CD4-positive, alpha-beta T cell treated with Interferon gamma for 1 hour (primary cell): ENCODE results near the gene STEAP1.
"Not testable (repeated sequence)": the region's sequence is repeated elsewhere in the genome, so short reads cannot be mapped to it uniquely, and the experiment has no call there.

Experiments used
- DNase-seq: peaks from one replicate; pipeline ENCODE4 v3.0.0-alpha.2; 2020

Gene STEAP1

DNA sequence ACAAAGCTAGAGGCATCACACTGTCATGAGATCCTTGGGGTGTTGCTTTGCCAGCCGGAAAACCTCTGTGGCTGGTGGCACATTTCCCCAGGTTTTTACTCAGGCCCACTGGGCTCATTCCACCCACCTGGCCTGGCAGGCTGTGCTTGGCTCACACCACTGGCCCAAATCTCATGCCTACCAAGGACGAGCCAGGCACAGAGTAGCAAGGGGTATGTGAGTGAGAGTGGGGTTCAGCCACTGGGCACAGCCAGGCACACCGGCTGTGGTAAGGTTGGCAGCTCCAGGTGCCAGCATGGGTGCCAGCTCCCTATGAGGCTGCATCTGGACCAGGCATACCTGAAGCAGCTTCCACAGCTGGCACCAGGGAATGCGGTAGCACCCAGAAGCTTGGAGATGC is 21.4 kb downstream of the STEAP1 start:
- DNase-seq: no peak

- no peak for DNase-seq
Measured at GRCh38 chr7:90176195-90176594, 21.9 kb downstream of the STEAP1 start.

DNA sequence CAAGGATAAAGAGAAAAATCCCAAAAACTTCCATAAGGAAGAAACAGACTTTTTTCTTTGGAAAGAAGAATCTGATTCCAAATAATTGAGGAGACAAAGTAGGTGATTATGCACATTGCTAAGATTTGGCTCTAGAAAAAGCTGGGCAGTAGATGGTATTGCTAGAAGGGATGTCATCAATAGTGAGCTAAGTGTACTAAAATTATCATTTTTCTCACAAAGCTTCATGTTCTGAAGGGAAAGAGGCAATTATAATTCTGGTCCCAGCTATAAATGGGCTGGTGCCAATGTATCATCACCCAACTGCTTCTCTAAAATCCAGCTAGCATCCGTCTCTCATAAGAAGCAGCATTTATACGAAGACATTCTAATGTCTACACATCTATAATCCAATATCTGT is 23.9 kb downstream of the STEAP1 start:
- DNase-seq: no peak

DNA sequence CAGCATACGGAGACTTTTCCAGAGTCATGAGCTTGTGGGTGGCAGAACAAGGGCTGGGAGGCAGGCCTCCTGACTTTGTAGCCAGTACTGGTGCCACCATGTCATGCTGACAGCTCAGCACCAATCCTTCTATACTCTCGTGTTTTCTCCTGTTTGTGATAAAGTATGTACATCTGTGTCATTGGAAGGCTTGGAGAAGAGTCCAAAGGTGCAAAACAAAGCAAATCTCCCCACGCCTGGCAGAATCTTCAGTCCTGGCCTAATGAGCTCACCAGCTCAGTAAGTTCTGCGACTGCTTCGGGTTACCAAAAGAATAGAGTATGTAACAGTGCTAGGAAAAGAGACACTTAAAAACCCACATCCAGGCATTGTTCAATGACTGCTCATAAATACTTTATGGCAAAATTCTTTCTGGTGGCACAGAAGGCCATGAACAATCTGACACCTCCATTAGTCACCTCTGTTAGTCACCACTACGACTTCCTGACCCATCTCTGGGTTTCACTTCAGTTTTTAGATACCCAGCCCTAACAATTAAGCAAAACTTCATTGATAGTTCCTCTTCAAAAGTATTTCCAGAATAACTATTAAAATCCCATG is 24.5 kb downstream of the STEAP1 start:
- no peak for DNase-seq

DNA sequence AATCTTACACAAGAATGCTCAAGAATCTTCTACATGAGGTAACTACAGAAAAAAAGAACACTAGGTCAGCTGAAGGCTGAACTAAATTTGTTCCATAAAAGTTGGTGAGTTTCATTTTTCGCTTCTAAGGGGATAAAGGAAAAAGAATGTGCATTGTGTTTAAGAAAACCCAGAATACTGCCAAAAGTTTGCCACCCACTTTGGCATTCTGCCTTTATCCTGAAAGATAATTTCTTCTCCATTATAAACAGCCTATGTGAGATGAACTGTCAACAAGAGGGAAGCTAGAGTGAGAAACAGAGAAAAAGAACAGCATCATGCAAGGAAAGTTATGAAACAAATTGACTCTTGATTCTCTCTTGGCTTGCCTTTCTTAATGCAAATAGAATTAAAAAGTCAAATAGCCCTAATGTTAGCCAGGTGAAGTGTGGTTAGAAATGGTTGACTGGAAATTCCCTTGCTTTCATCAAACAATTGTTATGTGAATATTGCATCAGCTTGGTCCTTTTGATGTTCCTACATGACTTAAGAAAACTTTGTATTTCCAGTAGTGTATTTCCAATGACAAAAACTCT is 25.8 kb downstream of the STEAP1 start:
- no peak for DNase-seq

- DNase-seq: no peak
Measured at GRCh38 chr7:90180649-90181048, 26.4 kb downstream of the STEAP1 start.

GRCh38 chr7:90181485-90181884 is 27.2 kb downstream of the STEAP1 start:
- no peak for DNase-seq

GRCh38 chr7:90186290-90186689 is 32.0 kb downstream of the STEAP1 start:
- DNase-seq: not testable (repeated sequence)

DNA sequence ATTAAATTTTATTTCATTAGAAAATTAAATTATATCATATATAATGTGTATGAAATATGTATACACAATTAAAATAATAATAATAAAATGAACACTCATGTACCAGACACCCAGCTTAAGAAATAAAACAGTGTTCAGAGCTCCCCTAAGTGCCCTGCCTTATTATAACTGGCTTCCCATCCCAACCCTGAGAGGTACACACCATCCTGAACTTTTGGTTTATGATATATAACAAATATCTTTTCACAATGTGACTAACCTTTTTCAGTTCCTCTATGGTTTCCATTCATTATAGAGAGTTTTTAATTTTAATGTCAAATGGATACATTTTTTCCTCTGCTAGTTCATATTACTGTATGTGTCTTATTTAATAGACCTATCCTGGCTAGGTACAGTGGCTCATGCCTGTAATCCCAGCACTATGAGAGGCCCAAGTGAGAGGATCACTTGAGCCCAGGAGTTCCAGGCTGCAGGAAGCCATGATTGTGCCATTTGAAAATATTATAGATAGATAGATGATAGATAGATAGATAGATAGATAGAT is 33.3 kb downstream of the STEAP1 start:
- DNase-seq: no peak

DNA sequence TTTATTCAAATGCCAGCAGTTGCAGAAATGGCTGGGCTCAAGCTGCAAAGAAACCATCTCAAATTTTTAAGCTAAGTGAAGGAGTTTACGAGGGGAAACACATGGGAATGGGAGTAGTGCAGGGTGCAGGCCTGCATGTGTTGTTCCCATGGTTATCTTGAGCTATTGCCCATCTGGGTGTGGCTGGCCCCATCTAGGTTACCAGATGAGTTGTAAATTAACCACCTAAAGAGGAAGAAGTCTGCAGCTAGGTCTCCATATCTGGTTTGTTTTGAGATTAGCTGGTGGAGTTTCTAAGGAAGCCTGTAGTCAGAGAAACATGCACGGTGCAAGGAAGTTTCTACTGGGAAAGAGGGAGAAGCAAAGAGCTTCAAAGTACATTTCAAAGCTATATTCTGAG is 34.0 kb downstream of the STEAP1 start:
- no peak for DNase-seq

DNA sequence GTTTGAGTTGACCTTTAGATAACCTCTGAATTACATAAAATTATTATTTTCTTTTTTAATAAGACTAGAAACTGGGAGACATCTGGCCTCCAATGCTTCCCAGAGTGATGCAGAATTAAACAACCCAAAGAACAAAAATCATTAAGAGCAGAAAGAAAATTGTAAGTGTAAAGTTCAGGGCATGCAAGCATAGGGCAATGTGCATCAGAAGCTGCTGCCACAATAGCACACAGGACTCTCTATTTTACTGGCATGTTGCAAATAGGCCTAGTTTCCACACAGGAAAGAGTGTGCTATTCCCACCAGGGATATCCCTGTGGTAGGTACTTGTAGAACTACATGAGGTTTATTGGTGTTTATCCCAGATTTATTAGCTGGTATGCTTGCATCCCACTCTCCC is 36.7 kb downstream of the STEAP1 start:
- no peak for DNase-seq

DNA sequence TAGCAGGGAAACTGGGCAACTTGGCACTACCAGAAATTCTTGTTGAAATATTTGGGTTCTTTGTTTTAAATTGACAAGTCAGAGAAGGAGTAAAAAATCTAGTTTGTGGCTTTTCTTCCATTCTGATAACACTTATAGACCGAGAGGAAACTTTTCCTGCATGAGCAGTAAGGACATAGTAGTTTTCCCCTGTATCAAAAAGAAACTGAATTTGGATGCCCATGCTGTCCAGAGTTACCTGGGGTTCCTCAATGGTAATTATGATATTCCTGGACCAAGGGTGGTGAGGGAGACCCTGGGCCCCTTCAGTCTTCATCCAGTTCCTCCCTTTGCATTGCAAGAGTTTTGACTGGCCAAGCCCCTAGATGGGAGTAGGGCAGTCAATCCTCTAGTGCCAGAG is 37.4 kb downstream of the STEAP1 start:
- DNase-seq: no peak

DNA sequence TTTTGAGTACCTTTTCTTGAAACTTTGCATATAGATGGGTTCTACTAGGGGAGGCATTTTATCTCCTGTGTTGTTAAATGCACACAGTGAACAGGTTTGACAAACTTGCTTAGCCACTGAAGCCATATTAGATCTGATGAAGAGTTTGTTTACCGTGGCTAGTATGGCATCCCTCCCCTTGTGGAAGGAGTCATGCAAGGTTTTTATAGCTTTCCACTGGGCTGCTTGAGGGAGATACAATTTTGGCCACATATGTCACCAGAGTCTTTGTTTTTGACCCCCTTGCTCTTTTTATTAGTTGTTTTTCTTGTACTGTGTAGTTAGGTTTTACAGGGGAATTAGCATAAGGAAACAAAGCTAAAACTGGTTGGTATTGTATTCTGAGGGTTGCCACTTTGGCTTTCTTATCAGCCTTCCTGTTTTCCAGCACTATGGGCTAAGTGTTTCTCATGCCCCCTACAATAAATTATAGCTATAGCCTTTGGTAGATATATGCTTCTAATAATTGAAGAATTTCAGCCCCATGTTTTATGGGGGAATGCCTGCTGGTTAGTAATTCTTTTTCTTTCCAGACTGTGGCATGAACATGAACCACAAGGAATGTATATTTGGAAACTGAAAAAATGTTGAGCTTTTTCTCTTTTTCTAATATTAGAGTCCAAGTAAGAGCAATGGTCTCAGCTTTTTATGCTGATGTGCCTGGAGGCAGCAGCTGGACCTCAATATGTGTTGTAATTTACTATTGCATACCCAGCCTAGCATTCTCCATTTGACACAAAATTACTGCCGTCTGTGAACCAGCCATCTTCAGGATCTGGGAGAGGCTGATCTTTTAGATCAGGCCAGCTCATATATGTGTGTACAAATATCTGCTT is 38.8 kb downstream of the STEAP1 start:
- no peak for DNase-seq

- no peak for DNase-seq
Measured at GRCh38 chr7:90194911-90195809, 40.9 kb downstream of the STEAP1 start.

DNA sequence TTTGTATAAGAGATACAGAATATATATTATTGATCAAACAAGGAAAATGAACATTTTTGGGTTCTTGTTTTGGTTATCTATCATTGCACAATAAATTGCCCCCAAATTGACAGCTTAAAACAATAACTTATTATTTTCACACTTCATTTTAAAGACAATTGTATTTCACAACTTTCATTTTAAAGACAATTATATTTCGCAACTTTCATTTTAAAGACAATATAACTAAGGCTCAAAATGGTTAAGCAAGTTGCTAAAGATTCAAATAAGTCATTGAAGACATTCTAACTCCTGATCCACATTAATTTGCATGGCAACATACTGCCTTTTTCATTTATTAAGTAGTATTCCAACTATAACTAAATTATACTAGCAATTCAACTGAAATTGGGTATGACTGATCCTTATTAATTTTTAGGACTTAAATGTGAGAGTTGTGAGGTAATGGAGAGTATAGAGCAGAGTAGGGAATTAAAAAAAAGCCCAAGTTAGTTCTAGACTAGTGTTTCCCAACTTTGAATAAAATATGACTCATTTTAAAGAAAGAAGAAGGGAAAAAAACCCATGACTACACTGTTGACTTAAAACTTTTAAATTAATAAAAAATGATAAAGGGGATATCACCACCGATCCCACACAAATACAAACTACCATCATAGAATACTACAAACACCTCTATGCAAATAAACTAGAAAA is 47.4 kb downstream of the STEAP1 start:
- no peak for DNase-seq

GRCh38 chr7:90207956-90208355 is 53.7 kb downstream of the STEAP1 start:
- no peak for DNase-seq

DNA sequence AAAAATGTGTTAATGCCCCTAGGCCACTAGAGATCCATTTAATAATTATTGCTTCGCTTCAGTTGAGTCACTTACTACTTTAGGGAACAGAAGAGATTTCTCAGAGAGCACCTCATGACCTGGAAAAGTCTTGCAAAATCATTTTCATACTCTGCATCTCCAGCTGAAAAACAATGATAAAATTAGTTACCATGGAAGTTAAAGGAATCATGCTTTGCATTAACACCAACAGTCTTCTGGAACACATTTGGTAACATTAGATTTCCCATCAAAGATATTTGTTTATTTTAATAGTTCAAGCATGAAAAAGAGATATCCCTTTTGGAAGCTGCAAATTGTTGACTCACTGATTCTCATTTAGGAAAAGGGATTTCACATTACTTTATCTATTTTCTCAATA is 55.5 kb downstream of the STEAP1 start:
- DNase-seq: no peak

GRCh38 chr7:90210475-90210874 is 56.2 kb downstream of the STEAP1 start:
- DNase-seq: no peak

DNA sequence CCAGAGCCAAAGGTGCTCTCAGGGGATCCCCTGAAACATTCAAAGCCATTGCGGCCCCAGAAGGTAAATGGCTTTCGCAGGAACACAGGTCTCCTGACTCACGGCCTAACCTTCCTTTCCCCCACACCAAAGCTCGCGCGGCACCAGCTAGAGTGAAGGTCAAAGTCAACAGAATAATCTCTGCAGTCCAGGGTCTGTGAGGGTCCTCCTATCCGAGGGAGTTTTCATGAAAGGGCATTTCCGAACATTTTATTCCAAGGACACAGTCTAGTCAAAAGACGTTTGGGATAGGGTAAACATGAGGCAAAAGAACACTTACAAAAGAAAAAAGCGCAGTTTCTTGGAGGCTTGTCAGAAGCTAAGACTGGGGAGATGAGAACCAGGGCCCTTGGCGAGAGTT is 56.7 kb downstream of the STEAP1 start:
- no peak for DNase-seq

GRCh38 chr7:90211391-90212148 is 57.3 kb downstream of the STEAP1 start, which contains the start of gene STEAP2:
STEAP2 (plus strand) TSS chr7:90211740; CDS start chr7:90225083, 13,343 bp downstream.
- DNase-seq: no peak

- DNase-seq: no peak
Measured at GRCh38 chr7:90212149-90212495, 57.9 kb downstream of the STEAP1 start.
